ENCODE results near the gene FAM200B. TPM values are rescaled to one million over a fixed set of nuclear protein-coding genes. Genes with fewer than 3 reads are reported as not detected.

The FAM200B gene
- total and polyA plus RNA-seq, 2 experiments from 2014 or later, result 34.4 to 88.0 TPM

DNA sequence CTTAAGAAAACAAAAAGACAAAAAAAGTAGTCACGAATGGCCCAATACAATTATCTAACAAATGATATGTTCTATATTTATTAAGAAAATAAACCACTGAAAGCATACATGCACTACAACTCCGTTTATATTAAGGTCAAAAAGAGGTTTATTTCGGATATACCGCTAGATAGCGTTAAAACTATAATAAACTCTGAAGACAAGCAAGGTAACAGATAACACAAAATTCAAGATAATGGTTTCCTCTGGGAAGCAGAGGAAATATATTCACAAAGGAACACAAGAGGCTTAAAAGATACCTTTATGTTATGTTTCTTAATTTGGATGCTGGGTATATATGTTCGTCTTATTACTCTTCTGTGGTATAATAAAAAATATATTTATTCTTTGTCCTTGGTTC lies 4.7 kb upstream of the FAM200B start:
- Histone ChIP-seq H3K27ac (ENCODE audit: low read depth) (no peak overlapping the region), H3K27me3 (ENCODE audit: insufficient read depth) (no peaks in the 10 kb centered on the region), H3K4me3 (no peak overlapping the region), H3K4me1 (ENCODE audit: insufficient read depth) (peaks cover 30% of the 10 kb centered on the region), H3K4me2 (peak overlapping the region; percentile 40), H3K9me2 (ENCODE audit: insufficient read depth) (no peaks in the 10 kb centered on the region), H3K36me3 (ENCODE audit: insufficient read depth) (no peaks in the 10 kb centered on the region), H2AFZ (no peak overlapping the region), H3K79me2 (replicated peaks; ENCODE audit: insufficient read depth) (peaks cover 85% of the 10 kb centered on the region), H4K20me1 (replicated peaks; ENCODE audit: insufficient read depth) (peaks cover 13% of the 10 kb centered on the region; the same call in 1 of the 2 replicates), H3F3A (replicated peaks; ENCODE audit: low read depth) (no peaks in the 10 kb centered on the region)
- Mint-ChIP-seq H3K27me3 (ENCODE audit: insufficient read depth, low read depth, poor library complexity) (peaks cover 5% of the 10 kb centered on the region), H3K4me1 (peaks cover 25% of the 10 kb centered on the region), H3K36me3 (ENCODE audit: low read depth) (peaks cover 18% of the 10 kb centered on the region), H3K4me3 (no peak overlapping the region), H3K27ac (no peak overlapping the region), H3K9me3 (no peaks in the 10 kb centered on the region; the same call in 2 of the 3 replicates)
- ATAC-seq, result no peak
- TF ChIP-seq POLR2AphosphoS5 (IDR thresholded peaks at IDR 0.05; ENCODE audit: low read depth) (no peak), EZH2phosphoT487 (IDR thresholded peaks at IDR 0.05; ENCODE audit: unreplicated experiment) (no peak), ZNF462 (CRISPR knock-in tag; IDR thresholded peaks at IDR 0.05) (no peak), ZNF331 (CRISPR knock-in tag; IDR thresholded peaks at IDR 0.05; ENCODE audit: low read depth) (no peak), JUNB (IDR thresholded peaks at IDR 0.05; ENCODE audit: unreplicated experiment) (no peak), ZNF114 (CRISPR knock-in tag; IDR thresholded peaks at IDR 0.05) (no peak), STAT1 (IDR thresholded peaks at IDR 0.05; ENCODE audit: unreplicated experiment) (no peak), NANOG (IDR thresholded peaks at IDR 0.05; ENCODE audit: borderline replicate concordance) (no peak), CREB1 (CRISPR knock-in tag; IDR thresholded peaks at IDR 0.05; ENCODE audit: low read depth) (no peak), ETS1 (IDR thresholded peaks at IDR 0.05) (no peak), EZH2 (IDR thresholded peaks at IDR 0.05; ENCODE audit: low read depth, unreplicated experiment) (no peak)
- no peak for DNase-seq (ENCODE audit: low spot score)

Data from GM23338 (cell line).